Tibial nerve (tissue), 4 donors: Measurements from ENCODE around the gene ANO9. TPM values are rescaled to one million over a fixed set of nuclear protein-coding genes. Genes with fewer than 3 reads are reported as not detected.
"Not testable (repeated sequence)": the region's sequence is repeated elsewhere in the genome, so short reads cannot be mapped to it uniquely, and the experiment has no call there.

Experiments used
- DNase-seq, 2 donors: peaks; one replicate each; pipeline ENCODE4 v3.0.0-alpha.2; 2019; ENCODE audit warnings: low spot score in 2 of 2
- H3K27ac ChIP-seq, 4 donors: fragments of 200-600 bp; sonication (generic) in 3 of 4; one replicate each; pipeline ENCODE4 v1.5.1; 2017 to 2019; ENCODE audit warnings: mild to moderate bottlenecking in 1 of 4
- H3K27me3 ChIP-seq, 2 donors: fragments of 200-600 bp; sonication (generic) in 1 of 2; one replicate each; pipeline versions ENCODE4 v1.5.1 to v1.6.0; 2017 to 2019
- H3K36me3 ChIP-seq, 3 donors: fragments of 200-600 bp; sonication (generic); one replicate each; pipeline ENCODE4 v1.5.1; 2018 to 2019
- H3K4me1 ChIP-seq, 4 donors: fragments of 200-600 bp; sonication (generic) in 3 of 4; one replicate each; pipeline ENCODE4 v1.5.1; 2017 to 2019
- H3K4me3 ChIP-seq, 4 donors: fragments of 200-600 bp; sonication (generic) in 3 of 4; one replicate each; pipeline ENCODE4 v1.5.1; 2017 to 2019; ENCODE audit warnings: mild to moderate bottlenecking in 1 of 4, moderate library complexity in 1 of 4
- H3K9me3 ChIP-seq, 4 donors: fragments of 200-600 bp; sonication (generic) in 3 of 4; one replicate each; pipeline ENCODE4 v1.5.1; 2017 to 2019
- EP300 ChIP-seq, 2 donors: sonication (generic); formaldehyde crosslinking; IDR thresholded peaks; one replicate each; pipeline ENCODE4 v1.6.1; 2017; ENCODE audit warnings: antibody characterized with exemption in 2 of 2, mild to moderate bottlenecking in 1 of 2
- POLR2A ChIP-seq, 2 donors: fragments of 450-650 bp; IDR thresholded peaks; one replicate each; pipeline ENCODE4 v1.6.1; 2017; ENCODE audit warnings: antibody characterized with exemption in 2 of 2, mild to moderate bottlenecking in 2 of 2, moderate library complexity in 2 of 2
- WGBS, 2 donors: methylation state at CpG; one replicate each; pipeline ENCODE4 v1.1.5; 2018; 5-methylcytosine and 5-hydroxymethylcytosine counted together
- total RNA-seq, 4 donors: library from RNA; depleted of rRNA; stranded (reverse); fragments of >200 nt; gene quantifications; one replicate each; pipeline ENCODE4 v1.1.0, GENCODE V29; 2016
- TF ChIP-seq, protein P1 (sequence below), 5 experiments: fragments of 200-600 bp in 3 of 5; fragments of 450-650 bp in 2 of 5; sonication (generic) in 3 of 5; IDR thresholded peaks; one replicate each; pipeline ENCODE4 v1.5.1; 2016 to 2019; ENCODE audit warnings: antibody characterized with exemption in 5 of 5, mild to moderate bottlenecking in 3 of 5, moderate library complexity in 2 of 5

The ANO9 gene
- total RNA-seq, 4 donors from 2014 or later = 0.78 to 0.90 (median 0.87) TPM; not detected in 1

GRCh38 chr11:472272-472671 is 30.5 kb upstream of the ANO9 start:
- no peak for DNase-seq
- Histone ChIP-seq H3K27ac (no peak overlapping the region), H3K36me3 (peaks cover 0 to 6% (median 0%) of the 10 kb centered on the region in 3 donors), H3K27me3 (no peaks in the 10 kb centered on the region), H3K9me3 (no peaks in the 10 kb centered on the region), H3K4me1 (peaks cover 0 to 26% (median 15%) of the 10 kb centered on the region in 4 donors), H3K4me3 (no peak overlapping the region)
- TF ChIP-seq POLR2A (IDR thresholded peaks at IDR 0.05) = no peak
- TF ChIP-seq EP300 (IDR thresholded peaks at IDR 0.05) = no peak
- TF ChIP-seq, protein P1, sequence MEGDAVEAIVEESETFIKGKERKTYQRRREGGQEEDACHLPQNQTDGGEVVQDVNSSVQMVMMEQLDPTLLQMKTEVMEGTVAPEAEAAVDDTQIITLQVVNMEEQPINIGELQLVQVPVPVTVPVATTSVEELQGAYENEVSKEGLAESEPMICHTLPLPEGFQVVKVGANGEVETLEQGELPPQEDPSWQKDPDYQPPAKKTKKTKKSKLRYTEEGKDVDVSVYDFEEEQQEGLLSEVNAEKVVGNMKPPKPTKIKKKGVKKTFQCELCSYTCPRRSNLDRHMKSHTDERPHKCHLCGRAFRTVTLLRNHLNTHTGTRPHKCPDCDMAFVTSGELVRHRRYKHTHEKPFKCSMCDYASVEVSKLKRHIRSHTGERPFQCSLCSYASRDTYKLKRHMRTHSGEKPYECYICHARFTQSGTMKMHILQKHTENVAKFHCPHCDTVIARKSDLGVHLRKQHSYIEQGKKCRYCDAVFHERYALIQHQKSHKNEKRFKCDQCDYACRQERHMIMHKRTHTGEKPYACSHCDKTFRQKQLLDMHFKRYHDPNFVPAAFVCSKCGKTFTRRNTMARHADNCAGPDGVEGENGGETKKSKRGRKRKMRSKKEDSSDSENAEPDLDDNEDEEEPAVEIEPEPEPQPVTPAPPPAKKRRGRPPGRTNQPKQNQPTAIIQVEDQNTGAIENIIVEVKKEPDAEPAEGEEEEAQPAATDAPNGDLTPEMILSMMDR (IDR thresholded peaks at IDR 0.05) = no peak
- WGBS, 2 donors = 88 to 89% methylated on average over 9 to 11 of the region's 13 CpGs

DNA sequence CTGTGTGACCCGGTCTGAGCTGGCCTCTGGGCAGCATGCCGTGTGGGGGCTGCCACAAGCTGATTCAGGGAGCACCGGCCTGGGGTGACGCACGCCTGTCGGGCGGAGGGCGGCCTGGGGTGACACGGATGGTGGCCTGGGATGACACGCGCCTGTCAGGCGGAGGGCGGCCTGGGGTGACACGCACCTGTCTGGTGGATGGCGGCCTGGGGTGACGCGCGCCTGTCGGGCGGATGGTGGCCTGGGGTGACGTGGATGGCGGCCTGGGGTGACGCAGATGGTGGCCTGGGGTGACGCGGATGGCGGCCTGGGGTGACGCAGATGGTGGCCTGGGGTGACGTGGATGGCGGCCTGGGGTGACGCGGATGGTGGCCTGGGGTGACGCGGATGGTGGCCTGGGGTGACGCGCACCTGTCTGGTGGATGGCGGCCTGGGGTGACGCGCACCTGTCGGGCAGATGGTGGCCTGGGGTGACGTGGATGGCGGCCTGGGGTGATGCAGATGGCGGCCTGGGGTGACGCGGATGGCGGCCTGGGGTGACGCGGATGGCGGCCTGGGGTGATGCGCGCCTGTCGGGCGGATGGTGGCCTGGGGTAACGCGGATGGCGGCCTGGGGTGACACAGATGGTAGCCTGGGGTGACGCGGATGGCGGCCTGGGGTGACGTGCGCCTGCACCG is 29.8 kb upstream of the ANO9 start:
- H3K9me3 ChIP-seq = no peaks in the 10 kb centered on the region
- no peak overlapping the region for H3K4me3 ChIP-seq
- TF ChIP-seq POLR2A (IDR thresholded peaks at IDR 0.05) (no peak), EP300 (IDR thresholded peaks at IDR 0.05) (no peak)
- TF ChIP-seq, protein P1 (IDR thresholded peaks at IDR 0.05) = no peak
- no peaks in the 10 kb centered on the region for H3K27me3 ChIP-seq
- peaks cover 0 to 20% (median 15%) of the 10 kb centered on the region in 4 donors for H3K4me1 ChIP-seq
- H3K27ac ChIP-seq = peak overlapping the region in 1 of 4 donors; percentile 89
- peaks cover 0 to 11% (median 0%) of the 10 kb centered on the region in 3 donors for H3K36me3 ChIP-seq
- no peak for DNase-seq
- 92 to 93% methylated on average over 60 to 61 of the region's 61 CpGs for whole genome bisulfite sequencing, 2 donors

DNA sequence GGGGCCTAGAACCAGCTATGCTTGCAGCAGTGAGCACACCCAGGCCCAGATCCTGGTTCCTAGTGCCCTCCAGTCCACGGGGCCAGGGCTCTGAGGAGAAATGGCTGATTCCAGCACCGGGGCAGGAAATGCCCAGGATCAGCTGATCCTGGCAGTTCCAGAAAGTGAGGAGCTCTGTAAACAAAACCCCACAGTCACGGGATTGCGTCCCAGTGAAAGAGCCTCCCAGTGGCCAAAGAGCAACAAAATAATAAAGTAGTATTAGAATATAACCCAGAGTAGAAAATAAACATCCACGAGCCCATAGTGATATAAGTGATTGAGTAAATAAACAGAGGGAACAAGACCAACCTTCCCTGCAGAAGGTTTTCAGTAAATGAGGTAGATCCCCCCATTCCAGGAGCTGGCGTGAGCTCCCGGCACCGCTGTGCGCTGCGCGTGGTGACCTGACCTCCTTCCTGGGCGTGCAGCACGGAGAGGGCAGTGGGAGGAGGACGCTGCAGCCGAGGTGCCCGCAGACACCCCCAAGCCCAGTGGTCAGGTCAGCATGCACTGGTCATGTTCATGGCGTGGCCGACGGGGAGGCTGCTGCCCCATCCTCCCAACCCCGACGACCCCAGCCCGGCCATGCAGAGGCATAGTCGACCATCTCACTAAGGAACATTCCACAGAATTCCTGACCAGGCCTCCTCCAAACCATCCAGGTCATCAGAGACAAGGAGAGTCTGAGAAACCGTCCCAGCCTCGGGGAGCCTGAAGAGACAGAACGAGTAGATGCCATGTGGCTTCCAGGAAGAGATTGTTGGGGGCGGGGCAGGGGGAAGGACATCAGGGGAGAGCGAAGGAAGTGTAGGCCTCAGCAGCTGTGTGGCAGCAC is 28.1 kb upstream of the ANO9 start:
- peak overlapping the region in 2 of 4 donors; percentile 24 to 36 for H3K4me3 ChIP-seq

DNA sequence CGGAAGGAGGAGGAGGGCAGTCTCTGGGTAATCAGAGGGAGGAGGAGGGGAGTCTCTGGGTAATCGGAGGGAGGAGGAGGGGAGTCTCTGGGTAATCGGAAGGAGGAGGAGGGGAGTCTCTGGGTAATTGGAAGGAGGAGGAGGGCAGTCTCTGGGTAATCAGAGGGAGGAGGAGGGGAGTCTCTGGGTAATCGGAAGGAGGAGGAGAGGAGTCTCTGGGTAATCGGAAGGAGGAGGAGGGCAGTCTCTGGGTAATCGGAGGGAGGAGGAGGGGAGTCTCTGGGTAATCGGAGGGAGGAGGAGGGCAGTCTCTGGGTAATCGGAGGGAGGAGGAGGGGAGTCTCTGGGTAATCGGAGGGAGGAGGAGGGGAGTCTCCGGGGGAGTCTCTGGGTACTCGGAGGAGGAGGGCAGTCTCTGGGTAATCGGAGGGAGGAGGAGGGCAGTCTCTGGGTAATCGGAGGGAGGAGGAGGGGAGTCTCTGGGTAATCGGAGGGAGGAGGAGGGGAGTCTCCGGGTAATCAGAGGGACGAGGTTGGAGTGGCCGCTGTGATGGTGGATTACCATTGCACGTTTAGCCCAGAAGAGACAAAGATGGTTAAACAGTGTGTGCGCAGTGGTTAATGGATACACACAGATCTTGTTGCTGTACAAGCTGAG is 27.3 kb upstream of the ANO9 start:
- H3K9me3 ChIP-seq, H3K27me3 ChIP-seq, DNase-seq: not testable (repeated sequence)
- H3K36me3 ChIP-seq = peaks cover 0 to 30% (median 0%) of the 10 kb centered on the region in 3 donors
- H3K27ac ChIP-seq = peak overlapping the region; percentile 77 to 89 (median 82)
- peaks cover 0 to 20% (median 15%) of the 10 kb centered on the region in 4 donors for H3K4me1 ChIP-seq
- WGBS, 2 donors = 35 to 40% methylated on average over 18 to 19 of the region's 19 CpGs
- H3K4me3 ChIP-seq = peak overlapping the region in 2 of 4 donors; percentile 24 to 36

More for the DNA sequence above, 28.1 kb upstream of the ANO9 start:
- 53 to 60% methylated on average over 27 of the region's 28 CpGs for WGBS, 2 donors
- Histone ChIP-seq H3K4me1 (peaks cover 0 to 20% (median 15%) of the 10 kb centered on the region in 4 donors), H3K27ac (peak overlapping the region; percentile 77 to 89 (median 82)), H3K27me3 (no peaks in the 10 kb centered on the region), H3K9me3 (no peaks in the 10 kb centered on the region), H3K36me3 (peaks cover 0 to 22% (median 0%) of the 10 kb centered on the region in 3 donors)
- DNase-seq = peak; percentile 35 to 63
- TF ChIP-seq, protein P1 (IDR thresholded peaks at IDR 0.05) = peak in 3 of 5 experiments; percentile 6 to 49 (median 41)
- TF ChIP-seq POLR2A (IDR thresholded peaks at IDR 0.05) (peak in 1 of 2 donors; percentile 39), EP300 (IDR thresholded peaks at IDR 0.05) (peak; percentile 72 to 85)

DNA sequence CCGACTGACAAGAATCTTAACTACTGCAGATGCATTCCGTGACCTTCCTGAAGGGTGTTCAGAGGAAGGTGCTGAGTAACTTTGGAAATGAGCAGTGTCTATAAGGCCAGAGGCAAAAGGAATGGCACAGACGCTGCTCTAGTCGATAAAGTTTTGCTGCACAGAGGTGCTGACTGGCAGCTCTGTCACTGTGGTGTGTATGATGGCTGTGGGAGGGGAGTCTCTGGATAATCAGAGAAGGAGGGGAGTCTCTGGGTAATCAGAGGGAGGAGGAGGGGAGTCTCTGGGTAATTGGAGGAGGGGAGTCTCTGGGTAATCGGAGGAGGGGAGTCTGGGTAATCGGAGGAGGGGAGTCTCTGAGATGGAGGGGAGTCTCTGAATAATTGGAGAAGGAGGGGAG is 26.7 kb upstream of the ANO9 start:
- 58 to 64% methylated on average over 6 of the region's 6 CpGs for WGBS, 2 donors
- Histone ChIP-seq H3K36me3 (peaks cover 0 to 34% (median 0%) of the 10 kb centered on the region in 3 donors), H3K27ac (peak overlapping the region in 2 of 4 donors; percentile 22 to 89)

More for the DNA sequence above, 26.7 kb upstream of the ANO9 start:
- TF ChIP-seq POLR2A (IDR thresholded peaks at IDR 0.05) (no peak), EP300 (IDR thresholded peaks at IDR 0.05) (no peak)
- TF ChIP-seq, protein P1 (IDR thresholded peaks at IDR 0.05) = no peak
- no peaks in the 10 kb centered on the region for H3K9me3 ChIP-seq
- H3K4me3 ChIP-seq = no peak overlapping the region
- DNase-seq = no peak
- H3K27me3 ChIP-seq = no peaks in the 10 kb centered on the region
- peaks cover 0 to 20% (median 15%) of the 10 kb centered on the region in 4 donors for H3K4me1 ChIP-seq
